Activated CD8-positive, alpha-beta T cell treated with anti-CD3 and anti-CD28 coated beads for 36 hours (primary cell): Measurements from ENCODE around the gene HRC. TPM values are rescaled to one million over a fixed set of nuclear protein-coding genes. Genes with fewer than 3 reads are reported as not detected.
A peak's percentile ranks its signal among the peaks of the same experiment; 100 is the strongest.

Experiments
- ATAC-seq: fragments of 200-7000 bp; cut with Tn5 transposase; one replicate; pipeline ENCODE4 v1.10.0; 2021; ENCODE audit warnings: mild to moderate bottlenecking, moderate library complexity
- CTCF ChIA-PET: fragments of 350-600 bp; sonication (Branson Sonifier 250); formaldehyde crosslinking; loops from one replicate; lab custom pipeline; 2021; ENCODE audit warnings: antibody characterized with exemption; lab: Charles Lee
- POLR2A ChIA-PET: fragments of 350-600 bp; sonication (Branson Sonifier 250); formaldehyde crosslinking; loops from one replicate; lab custom pipeline; 2021; ENCODE audit warnings: antibody characterized with exemption; lab: Charles Lee
- DNase-seq: peaks from one replicate; pipeline ENCODE4 v3.0.0-alpha.2; 2020
- H3K27ac Mint-ChIP-seq: one replicate; pipeline ENCODE4 v1.8.0; 2021; ENCODE audit warnings: mild to moderate bottlenecking, mixed read lengths
- H3K27me3 Mint-ChIP-seq: one replicate; pipeline ENCODE4 v1.8.0; 2021; ENCODE audit warnings: mixed read lengths
- H3K36me3 Mint-ChIP-seq: one replicate; pipeline ENCODE4 v1.8.0; 2021; ENCODE audit warnings: low read depth, mixed read lengths
- H3K4me1 Mint-ChIP-seq: one replicate; pipeline ENCODE4 v1.8.0; 2021; ENCODE audit warnings: low read depth, mixed read lengths
- H3K4me3 Mint-ChIP-seq: one replicate; pipeline ENCODE4 v1.8.0; 2021; ENCODE audit warnings: mild to moderate bottlenecking, moderate library complexity, mixed read lengths
- H3K9me3 Mint-ChIP-seq: one replicate; pipeline ENCODE4 v1.8.0; 2021; ENCODE audit warnings: mixed read lengths
- CTCF ChIP-seq: fragments of 200-600 bp; IDR thresholded peaks from one replicate; pipeline ENCODE4 v1.8.0; 2022; ENCODE audit warnings: antibody characterized with exemption, mild to moderate bottlenecking
- intact Hi-C: fragments of 100-400 bp; cut with micrococcal nuclease; formaldehyde crosslinking; loops from one replicate; pipeline ENCODE4 v1.10.0; 2022
- total RNA-seq, 2 experiments: library from RNA; stranded (reverse); gene quantifications; one replicate each; pipeline ENCODE4 v1.2.3, GENCODE V29; 2021

HRC gene
- total RNA-seq, 2 experiments from 2014 or later, result not detected

DNA sequence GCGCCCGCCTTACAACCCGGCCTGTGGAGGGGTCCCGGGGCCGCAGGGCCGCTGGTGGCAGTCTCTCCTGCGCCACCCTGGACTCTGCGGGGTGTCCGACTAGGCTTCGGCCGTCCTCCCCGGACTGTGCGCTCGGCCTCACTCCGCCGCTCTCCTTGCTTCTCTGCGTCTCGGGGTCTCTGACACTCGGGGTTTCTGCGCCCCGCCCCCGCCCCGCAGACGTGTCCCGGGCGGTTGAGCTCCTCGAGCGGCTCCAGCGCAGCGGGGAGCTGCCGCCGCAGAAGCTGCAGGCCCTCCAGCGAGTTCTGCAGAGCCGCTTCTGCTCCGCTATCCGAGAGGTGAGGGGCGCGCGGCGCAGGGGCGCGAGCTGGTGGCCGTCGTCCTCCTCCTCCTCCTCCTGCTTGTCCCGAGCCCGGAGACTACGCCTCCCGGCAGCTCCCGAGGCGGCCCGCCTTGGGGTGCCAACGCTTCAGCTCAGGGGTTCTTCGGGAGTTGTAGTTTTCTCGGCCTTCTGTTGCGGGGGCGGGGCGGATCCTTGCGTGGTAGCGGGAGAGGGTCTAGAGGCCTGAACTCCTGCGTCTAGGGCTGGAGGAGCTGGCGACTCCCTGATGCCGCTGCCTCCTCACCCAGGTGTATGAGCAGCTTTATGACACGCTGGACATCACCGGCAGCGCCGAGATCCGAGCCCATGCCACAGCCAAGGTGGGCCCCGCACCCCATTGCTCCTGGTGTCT lies 40.4 kb downstream of the HRC start:
- intact Hi-C loops, result no loop called here
- Mint-ChIP-seq H3K4me1 (peaks cover 28% of the 10 kb centered on the region), H3K4me3 (peak overlapping the region; percentile 68), H3K27me3 (no peaks in the 10 kb centered on the region), H3K27ac (no peak overlapping the region), H3K36me3 (peaks cover 6% of the 10 kb centered on the region), H3K9me3 (no peaks in the 10 kb centered on the region)
- ChIA-PET POLR2A (interaction anchor here (1.5 to 3.4 kb wide), 6 partner anchors 9 to 121 kb away, joined by 3 to 14 read pairs (median 8); partner anchors contain the start of genes GYS1 and RUVBL2), CTCF (interaction anchor here (0.7 to 5.3 kb wide), 24 partner anchors 9 to 121 kb away, joined by 3 to 41 read pairs (median 7); partner anchors contain the start of genes GYS1 and RUVBL2)
- peak; percentile 72 for DNase-seq
- no peak for TF ChIP-seq CTCF
- no peak for ATAC-seq

- Mint-ChIP-seq H3K27me3 (no peaks in the 10 kb centered on the region), H3K4me1 (peaks cover 28% of the 10 kb centered on the region), H3K9me3 (no peaks in the 10 kb centered on the region), H3K4me3 (peak within 1 kb of the TSS; percentile 78), H3K36me3 (peaks cover 10% of the 10 kb centered on the region), H3K27ac (peak within 1 kb of the TSS; percentile 21)
- ChIA-PET POLR2A (interaction anchor here (0.9 to 3.4 kb wide), 9 partner anchors 9 to 120 kb away, joined by 3 to 14 read pairs (median 5); partner anchors contain the start of genes GYS1 and RUVBL2), CTCF (interaction anchor here (0.7 to 5.3 kb wide), 25 partner anchors 8 to 120 kb away, joined by 3 to 41 read pairs (median 7); partner anchors contain the start of genes GYS1 and RUVBL2)
- ATAC-seq (peak; percentile 71), DNase-seq (peak; percentile 69)
- peak; percentile 72 for TF ChIP-seq CTCF
- intact Hi-C loops, result no loop called here
Observed at GRCh38 chr19:49113762-49114629, 41.2 kb downstream of the HRC start, which contains the start of gene LIN7B. TSS of gene LIN7B (plus strand) at chr19:49114370. CDS start at chr19:49114405, 35 bp downstream.

- DNase-seq (no peak), ATAC-seq (no peak)
- no peak overlapping the region for H3K4me3 Mint-ChIP-seq
- intact Hi-C loops, result no loop called here
- ChIA-PET CTCF (interaction anchor here (1.2 to 4.8 kb wide), 2 partner anchors 13 to 15 kb away, joined by 6 to 30 read pairs; no protein-coding TSS in a partner anchor), POLR2A (interaction anchor here (0.7 kb wide), 2 partner anchors 9 to 16 kb away, joined by 3 to 4 read pairs; no protein-coding TSS in a partner anchor)
- no peak overlapping the region for H3K27ac Mint-ChIP-seq
- H3K4me1 Mint-ChIP-seq, result peaks cover 16% of the 10 kb centered on the region
- no peak for TF ChIP-seq CTCF
- peaks cover 23% of the 10 kb centered on the region for H3K36me3 Mint-ChIP-seq
- H3K9me3 Mint-ChIP-seq, result no peaks in the 10 kb centered on the region
- no peaks in the 10 kb centered on the region for H3K27me3 Mint-ChIP-seq
Observed at GRCh38 chr19:49111218-49111998, 43.8 kb downstream of the HRC start.

- intact Hi-C loops, result no loop called here
- no peak overlapping the region for H3K27ac Mint-ChIP-seq
- ChIA-PET POLR2A (interaction anchor here (2.0 kb wide), 1 partner anchor 16 kb away, joined by 6 read pairs; no protein-coding TSS in a partner anchor), CTCF (interaction anchor here (4.8 kb wide), 1 partner anchor 12 kb away, joined by 30 read pairs; no protein-coding TSS in a partner anchor)
- no peaks in the 10 kb centered on the region for H3K27me3 Mint-ChIP-seq
- peaks cover 18% of the 10 kb centered on the region for H3K4me1 Mint-ChIP-seq
- TF ChIP-seq CTCF, result no peak
- peaks cover 26% of the 10 kb centered on the region for H3K36me3 Mint-ChIP-seq
- DNase-seq, result no peak
- ATAC-seq, result no peak
- no peak overlapping the region for H3K4me3 Mint-ChIP-seq
- no peaks in the 10 kb centered on the region for H3K9me3 Mint-ChIP-seq
Observed at GRCh38 chr19:49110567-49110966, 44.6 kb downstream of the HRC start.
